ENCODE results near the gene MAPKAPK2. TPM values are rescaled to one million over a fixed set of nuclear protein-coding genes. Genes with fewer than 3 reads are reported as not detected.

Gene MAPKAPK2
- total RNA-seq, 1 experiment from 2014 or later: 54.9 TPM

- no peaks in the 10 kb centered on the region for H3K9me3 Mint-ChIP-seq
- H3K4me3 Mint-ChIP-seq: no peak overlapping the region
- POLR2A ChIA-PET: no interaction called here
- DNase-seq (ENCODE audit: low spot score): no peak
- no peak overlapping the region for H3K27ac Mint-ChIP-seq
- TF ChIP-seq ZNF532 (CRISPR knock-in tag; IDR thresholded peaks at IDR 0.05; ENCODE audit: borderline replicate concordance) (no peak), NR3C1 (CRISPR knock-in tag; conservative IDR thresholded peaks at IDR 0.05; ENCODE audit: low read depth) (no peak), ATF2 (CRISPR knock-in tag; IDR thresholded peaks at IDR 0.05; ENCODE audit: borderline replicate concordance, low read depth) (no peak)
- CTCF ChIA-PET: no interaction called here
- no peaks in the 10 kb centered on the region for H3K36me3 Mint-ChIP-seq
- ATAC-seq: no peak
- no peaks in the 10 kb centered on the region; the same call in 1 of the 2 replicates for H3K27me3 Mint-ChIP-seq (ENCODE audit: low read depth)
- peaks cover 33% of the 10 kb centered on the region for H3K4me1 Mint-ChIP-seq
Observed at GRCh38 chr1:206766251-206766856, 81.6 kb downstream of the MAPKAPK2 start.

GRCh38 chr1:206768472-206769303 lies 84.0 kb downstream of the MAPKAPK2 start:
- H3K27me3 Mint-ChIP-seq (ENCODE audit: low read depth): peaks cover 4% of the 10 kb centered on the region
- peaks cover 33% of the 10 kb centered on the region for H3K4me1 Mint-ChIP-seq
- CTCF ChIA-PET: interaction anchor here (1.0 to 3.8 kb wide), 8 partner anchors 7 to 163 kb away, joined by 3 to 16 read pairs (median 5); no protein-coding TSS in a partner anchor
- H3K9me3 Mint-ChIP-seq: no peaks in the 10 kb centered on the region
- POLR2A ChIA-PET: interaction anchor here (0.6 kb wide), 1 partner anchor 79 kb away, joined by 3 read pairs; no protein-coding TSS in a partner anchor
- no peak overlapping the region for H3K27ac Mint-ChIP-seq
- H3K36me3 Mint-ChIP-seq: no peaks in the 10 kb centered on the region
- no peak overlapping the region for H3K4me3 Mint-ChIP-seq
- ATAC-seq (no peak), DNase-seq (ENCODE audit: low spot score) (no peak)
- TF ChIP-seq NFATC4 (CRISPR knock-in tag; IDR thresholded peaks at IDR 0.05) (no peak), HMGA2 (CRISPR knock-in tag; IDR thresholded peaks at IDR 0.05) (no peak), CREB1 (CRISPR knock-in tag; IDR thresholded peaks at IDR 0.05) (no peak), GTF2I (CRISPR knock-in tag; conservative IDR thresholded peaks at IDR 0.05) (no peak), ZNF512 (CRISPR knock-in tag; IDR thresholded peaks at IDR 0.05; ENCODE audit: borderline replicate concordance) (no peak), ZNF416 (CRISPR knock-in tag; IDR thresholded peaks at IDR 0.05) (no peak), TEAD4 (CRISPR knock-in tag; IDR thresholded peaks at IDR 0.05) (no peak), PRDM15 (CRISPR knock-in tag; IDR thresholded peaks at IDR 0.05) (no peak), SP1 (CRISPR knock-in tag; conservative IDR thresholded peaks at IDR 0.05) (no peak), JUN (CRISPR knock-in tag; IDR thresholded peaks at IDR 0.05) (no peak), ZBTB21 (CRISPR knock-in tag; IDR thresholded peaks at IDR 0.05; ENCODE audit: borderline replicate concordance) (no peak), ZSCAN18 (CRISPR knock-in tag; IDR thresholded peaks at IDR 0.05) (no peak), FOXJ3 (CRISPR knock-in tag; IDR thresholded peaks at IDR 0.05; ENCODE audit: borderline replicate concordance) (no peak), GABPB1 (CRISPR knock-in tag; IDR thresholded peaks at IDR 0.05) (no peak), FOXP4 (CRISPR knock-in tag; IDR thresholded peaks at IDR 0.05) (no peak)
